Omental fat pad (tissue), 4 donors: ENCODE data around the gene KIAA0753. TPM values are rescaled to one million over a fixed set of nuclear protein-coding genes. Genes with fewer than 3 reads are reported as not detected.
A peak's percentile ranks its signal among the peaks of the same experiment; 100 is the strongest.

Source experiments
- ATAC-seq: fragments of 150-250 bp; one replicate; pipeline ENCODE4 v1.9.1; 2016; ENCODE audit warnings: mild to moderate bottlenecking, moderate library complexity; ENCODE audit not compliant: low FRiP score
- DNase-seq: peaks from one replicate; pipeline ENCODE4 v3.0.0-alpha.2; 2019; ENCODE audit warnings: low spot score
- CTCF ChIP-seq, 3 donors: fragments of 450-650 bp; IDR thresholded peaks; one replicate each; pipeline ENCODE4 v1.5.1; 2016 to 2017; ENCODE audit warnings: antibody characterized with exemption in 3 of 3, mild to moderate bottlenecking in 3 of 3, moderate library complexity in 2 of 3
- total RNA-seq, 4 donors: library from RNA; depleted of rRNA; stranded (reverse); fragments of >200 nt; gene quantifications; one replicate each; pipeline ENCODE4 v1.1.0, GENCODE V29; 2016

Gene KIAA0753
- total RNA-seq, 4 donors from 2014 or later: 9.5 to 11.8 (median 11.1) TPM

DNA sequence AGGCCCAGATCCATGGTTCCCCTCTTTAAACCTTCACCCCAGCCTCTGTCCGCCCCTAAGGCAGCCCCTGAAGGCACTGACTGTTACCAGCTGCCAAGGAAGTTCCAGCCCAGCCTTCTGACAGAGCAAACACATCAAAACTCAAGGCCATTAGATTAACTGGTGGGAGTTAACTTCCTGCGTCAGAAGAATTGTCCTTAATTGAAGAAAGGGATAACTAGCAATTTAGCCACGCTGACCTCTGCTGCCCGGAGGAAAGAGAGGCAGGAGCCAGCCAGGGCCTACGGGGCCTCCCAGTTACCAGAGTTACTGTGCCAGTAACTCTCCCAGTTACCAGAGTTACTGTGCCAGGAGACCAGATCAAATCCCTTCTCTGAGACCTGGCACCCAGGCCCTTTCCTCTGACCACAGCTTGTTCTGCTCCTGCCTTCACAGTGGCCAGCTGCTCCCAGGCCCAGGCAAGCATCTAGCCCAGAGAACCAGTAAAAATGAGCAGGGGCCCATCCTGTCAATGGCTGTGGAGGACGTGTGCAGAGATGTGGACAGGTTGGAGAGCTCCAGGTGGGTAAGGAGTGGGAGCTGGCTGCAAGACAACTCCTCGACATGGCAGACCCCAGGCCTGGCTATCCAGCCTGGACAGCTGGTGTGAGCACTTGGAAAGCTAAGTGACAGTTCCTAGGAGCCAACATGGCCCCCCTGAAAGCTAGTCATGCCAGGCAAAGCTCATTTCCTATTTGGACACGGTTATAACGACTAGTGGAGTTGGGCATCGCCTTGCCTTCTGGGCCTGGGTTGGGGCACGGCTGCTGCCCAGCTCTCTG is 81.4 kb downstream of the KIAA0753 start:
- no peak for ATAC-seq
- no peak for DNase-seq
- TF ChIP-seq CTCF (IDR thresholded peaks at IDR 0.05): no peak

GRCh38 chr17:6558276-6558675 is 82.2 kb downstream of the KIAA0753 start:
- TF ChIP-seq CTCF (IDR thresholded peaks at IDR 0.05): no peak
- DNase-seq: no peak
- ATAC-seq: no peak

GRCh38 chr17:6557040-6557438 is 83.5 kb downstream of the KIAA0753 start:
- no peak for ATAC-seq

GRCh38 chr17:6556121-6557039 is 84.1 kb downstream of the KIAA0753 start, which contains the start of gene PITPNM3:
TSS of gene PITPNM3 (minus strand) at chr17:6556555. CDS start at chr17:6556406, 149 bp downstream.
- TF ChIP-seq CTCF (IDR thresholded peaks at IDR 0.05): no peak
- ATAC-seq: peak; percentile 39
- DNase-seq: no peak

More at GRCh38 chr17:6557040-6557438, 83.5 kb downstream of the KIAA0753 start:
- no peak for DNase-seq
- TF ChIP-seq CTCF (IDR thresholded peaks at IDR 0.05): no peak

GRCh38 chr17:6555331-6556120 is 85.0 kb downstream of the KIAA0753 start:
- ATAC-seq (peak; percentile 67), DNase-seq (no peak)
- no peak for TF ChIP-seq CTCF (IDR thresholded peaks at IDR 0.05)

- DNase-seq (no peak), ATAC-seq (no peak)
- TF ChIP-seq CTCF (IDR thresholded peaks at IDR 0.05): no peak
These were observed 85.6 kb downstream of the KIAA0753 start for GRCh38 chr17:6554871-6555330.
